ENCODE data around the gene RBPJ.

Gene RBPJ

DNA sequence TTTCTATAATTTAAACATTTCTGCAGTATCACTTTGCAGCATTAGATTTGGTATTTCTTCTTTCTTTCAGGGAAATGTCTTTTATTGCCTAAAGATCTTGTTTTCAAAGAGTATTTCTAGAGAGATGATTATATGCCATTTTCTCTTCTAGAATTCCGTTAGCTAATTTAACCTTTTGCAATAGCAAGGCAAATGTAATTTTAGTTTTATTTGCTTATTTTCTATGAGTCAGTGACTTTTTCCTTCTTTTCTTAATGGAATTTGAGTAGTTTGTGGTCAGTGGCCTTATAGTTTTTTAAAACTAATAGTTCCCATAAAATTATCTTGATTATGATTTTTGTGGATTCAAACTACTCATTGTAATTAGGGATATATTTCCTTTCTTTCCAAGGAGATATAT lies 97.3 kb downstream of the RBPJ start:
- DNase-seq (ENCODE audit: low read depth, low spot score): no peak

DNA sequence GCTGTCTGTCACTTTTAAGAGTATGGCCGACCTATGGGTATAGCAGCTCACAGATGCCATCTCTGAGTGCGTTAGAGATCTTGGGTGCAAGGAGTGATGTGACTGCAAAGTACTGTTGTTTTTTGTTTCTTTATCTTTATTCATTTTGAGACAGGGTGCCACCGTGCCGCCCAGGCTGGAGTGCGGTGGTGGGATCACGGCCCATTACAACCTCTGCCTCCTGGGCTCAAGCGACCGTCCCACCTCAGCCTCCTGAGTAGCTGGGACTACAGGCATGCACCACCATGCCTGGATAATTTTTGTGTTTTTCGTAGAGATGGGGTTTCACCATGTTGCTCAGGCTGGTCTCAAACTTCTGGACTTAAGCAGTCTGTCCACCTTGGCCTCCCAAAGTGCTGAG lies 98.0 kb downstream of the RBPJ start:
- DNase-seq (ENCODE audit: low read depth, low spot score): no peak

- no peak for DNase-seq (ENCODE audit: low read depth, low spot score)
Observed at GRCh38 chr4:26420438-26420837, 99.6 kb downstream of the RBPJ start.

DNA sequence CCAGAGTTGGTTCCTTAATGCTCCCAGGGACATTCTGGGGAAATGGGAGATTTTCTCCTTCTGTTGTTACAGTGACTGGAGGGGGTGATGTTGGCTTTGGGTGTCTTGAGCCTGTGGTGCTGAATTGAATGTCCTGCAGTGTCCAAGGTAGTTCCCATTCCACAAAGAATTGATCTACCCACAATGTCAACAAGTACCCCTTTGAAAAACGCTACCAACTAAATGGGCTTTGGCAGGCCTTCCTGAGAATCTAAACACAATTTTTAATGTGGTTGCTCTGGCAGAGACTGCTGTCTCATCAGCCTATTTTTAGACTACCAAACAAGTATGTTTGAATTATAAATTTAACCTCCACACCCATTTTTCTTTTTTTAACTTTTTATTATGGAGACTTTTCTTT lies 100.1 kb downstream of the RBPJ start:
- peak; percentile 64 for DNase-seq (ENCODE audit: low read depth, low spot score)

DNA sequence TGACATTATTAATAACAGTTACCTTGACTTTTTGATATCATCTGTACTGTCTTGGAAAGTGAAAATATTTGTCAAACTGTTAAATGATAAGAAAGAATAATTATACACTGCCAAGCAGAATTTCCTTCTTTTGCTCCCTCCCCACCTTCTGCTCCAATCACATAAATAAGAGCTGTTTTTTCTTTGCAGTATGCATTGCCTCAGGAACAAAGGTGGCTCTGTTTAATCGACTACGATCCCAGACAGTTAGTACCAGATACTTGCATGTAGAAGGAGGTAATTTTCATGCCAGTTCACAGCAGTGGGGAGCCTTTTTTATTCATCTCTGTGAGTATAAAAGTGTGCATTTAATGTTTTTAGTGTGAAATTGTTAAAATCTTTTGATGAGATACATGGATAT lies 103.3 kb downstream of the RBPJ start:
- no peak for DNase-seq (ENCODE audit: low read depth, low spot score)

DNA sequence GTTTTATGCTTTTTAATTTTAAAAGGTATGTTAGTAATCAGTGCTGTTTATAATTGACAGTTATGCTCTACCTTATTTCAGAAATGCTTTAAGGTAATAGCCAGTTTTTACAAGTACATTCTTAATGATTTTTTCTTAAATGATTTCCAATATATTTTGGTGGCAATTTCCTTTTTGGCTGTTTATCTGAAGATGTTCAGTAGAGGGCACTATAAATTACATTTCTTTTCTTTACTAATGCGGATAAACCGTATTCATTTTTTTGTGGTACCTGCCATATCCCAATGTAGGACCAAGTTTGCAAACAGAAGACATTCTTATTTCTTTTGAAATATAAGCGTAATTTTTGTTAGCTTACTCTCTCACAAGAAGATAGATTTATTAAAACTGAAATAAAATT lies 104.0 kb downstream of the RBPJ start:
- DNase-seq (ENCODE audit: low read depth, low spot score): no peak

DNA sequence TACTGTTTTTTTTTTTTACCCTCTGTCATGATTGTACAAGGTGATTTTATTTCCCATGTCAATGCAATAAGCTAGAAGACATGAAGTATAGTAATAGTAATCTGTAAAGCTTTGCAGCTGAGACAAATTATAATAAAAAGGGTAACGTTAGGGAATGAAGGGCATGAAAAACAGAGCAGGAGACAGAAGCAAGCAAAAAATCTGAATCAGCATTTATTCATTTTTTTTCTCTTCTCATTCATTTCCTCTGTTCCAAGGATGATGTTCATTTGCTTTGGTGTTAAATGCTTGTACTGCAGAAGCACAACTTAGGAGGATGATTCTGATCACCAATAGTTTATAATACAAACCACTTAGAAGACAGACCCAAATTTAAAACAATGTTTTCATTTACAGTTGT lies 105.1 kb downstream of the RBPJ start:
- DNase-seq (ENCODE audit: low read depth, low spot score): no peak

DNA sequence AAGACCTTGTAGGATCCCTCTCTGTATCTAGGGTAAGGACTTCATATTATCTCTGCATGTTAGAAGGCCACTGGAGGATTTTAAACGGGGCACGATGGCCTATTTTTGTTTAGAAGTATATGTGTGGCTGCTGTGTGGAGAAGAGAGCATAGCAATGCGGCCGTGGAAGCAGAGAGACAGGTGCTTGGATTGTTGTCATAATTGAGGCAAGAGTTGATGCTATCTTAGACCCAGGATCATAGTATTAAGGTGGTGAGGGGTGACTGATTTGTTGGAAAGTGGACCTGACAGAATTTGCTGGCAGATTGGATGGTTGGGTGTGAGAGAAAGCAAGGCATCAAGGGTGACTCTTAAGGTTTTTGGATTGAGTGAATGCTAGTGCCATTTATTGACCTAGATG lies 106.1 kb downstream of the RBPJ start:
- no peak for DNase-seq (ENCODE audit: low read depth, low spot score)

DNA sequence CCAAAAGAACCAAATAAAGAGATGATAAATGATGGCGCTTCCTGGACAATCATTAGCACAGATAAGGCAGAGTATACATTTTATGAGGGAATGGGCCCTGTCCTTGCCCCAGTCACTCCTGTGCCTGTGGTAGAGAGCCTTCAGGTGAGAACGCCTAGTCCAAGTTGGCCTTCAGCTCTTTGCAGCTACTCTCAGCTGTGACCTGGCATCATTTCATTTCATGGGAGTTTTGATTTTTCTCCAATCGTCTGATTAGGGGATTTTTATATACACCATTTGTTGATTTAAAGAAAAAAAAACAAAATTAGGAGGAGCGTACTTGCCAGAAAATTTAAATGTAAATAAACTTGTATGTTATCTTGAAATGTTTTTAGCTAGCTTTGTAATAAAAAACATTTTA lies 109.1 kb downstream of the RBPJ start:
- no peak for DNase-seq (ENCODE audit: low read depth, low spot score)

GRCh38 chr4:26431461-26432180 lies 110.8 kb downstream of the RBPJ start:
- no peak for DNase-seq (ENCODE audit: low read depth, low spot score)

- no peak for DNase-seq (ENCODE audit: low read depth, low spot score)
Observed at GRCh38 chr4:26432419-26432818, 111.6 kb downstream of the RBPJ start.

- DNase-seq (ENCODE audit: low read depth, low spot score): no peak
Observed at GRCh38 chr4:26433556-26433955, 112.7 kb downstream of the RBPJ start.

DNA sequence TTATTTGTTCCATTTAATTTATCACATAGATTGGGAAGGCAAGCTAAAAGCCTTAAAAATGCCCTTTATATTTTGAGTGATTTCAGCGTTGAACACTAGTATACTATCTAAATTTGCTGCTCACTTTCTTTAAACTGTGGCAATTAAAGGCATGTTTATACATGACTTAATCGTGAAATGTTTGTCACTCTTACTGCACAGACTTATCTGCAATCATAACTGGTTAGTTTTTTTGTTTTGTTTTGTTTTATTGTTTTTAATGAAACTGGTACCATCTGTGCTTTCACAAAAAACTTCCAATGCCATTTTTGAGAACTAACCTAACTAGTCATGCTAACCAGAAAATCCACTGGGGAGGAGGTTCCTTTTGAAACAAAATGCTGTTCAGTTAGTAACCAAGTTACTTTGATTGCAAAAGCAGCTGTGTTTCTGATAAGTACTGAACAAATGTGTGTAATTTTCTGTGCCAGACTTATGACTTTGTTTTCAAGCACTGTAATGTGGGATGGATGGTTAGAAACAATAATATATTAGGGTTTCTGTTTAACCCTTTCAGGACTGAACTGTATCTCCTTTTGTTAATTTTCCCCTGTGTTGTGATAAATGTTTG lies 113.3 kb downstream of the RBPJ start:
- DNase-seq (ENCODE audit: low read depth, low spot score): no peak

DNA sequence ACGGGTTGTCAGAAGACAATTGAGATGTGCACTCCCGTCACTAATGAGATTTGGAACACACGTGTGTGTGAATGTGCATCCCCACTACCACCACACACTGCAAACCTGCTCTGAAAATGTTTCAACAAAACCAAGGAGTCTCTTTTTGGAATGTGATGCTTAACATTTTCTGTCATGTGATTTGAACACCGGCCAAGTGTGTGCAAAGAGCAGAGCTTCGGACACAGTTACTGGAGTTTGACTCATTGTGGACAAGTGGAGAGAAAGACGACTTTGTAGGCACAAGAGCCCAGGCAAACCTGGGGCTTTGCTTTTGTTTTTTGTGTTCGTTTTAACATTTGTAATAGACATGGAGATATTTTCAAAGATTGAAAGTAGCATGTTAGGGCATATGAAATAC lies 120.3 kb downstream of the RBPJ start:
- DNase-seq (ENCODE audit: low read depth, low spot score): peak; percentile 47

- no peak for DNase-seq (ENCODE audit: low read depth, low spot score)
Observed at GRCh38 chr4:26441771-26442170, 121.0 kb downstream of the RBPJ start.

DNA sequence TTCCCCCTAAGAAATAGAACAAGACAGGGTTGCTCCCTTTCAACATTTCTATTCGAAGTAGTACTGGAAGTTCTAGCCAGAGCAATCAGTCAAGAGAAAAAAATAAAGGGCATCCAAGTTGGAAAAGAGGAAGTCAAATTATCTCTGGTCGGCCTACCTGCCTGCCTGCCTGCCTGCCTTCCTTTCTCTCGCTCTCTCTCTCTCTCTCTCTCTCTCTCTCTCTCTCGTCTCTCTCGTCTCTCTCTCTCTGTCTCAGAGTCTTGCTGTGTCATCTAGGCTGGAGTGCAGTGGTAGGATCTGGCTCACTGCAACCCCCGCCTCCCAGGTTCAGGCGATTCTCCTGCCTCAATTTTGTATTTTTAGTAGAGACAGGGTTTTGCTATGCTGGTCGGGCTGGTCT lies 126.6 kb downstream of the RBPJ start:
- no peak for DNase-seq (ENCODE audit: low read depth, low spot score)

- DNase-seq (ENCODE audit: low read depth, low spot score): no peak
Observed at GRCh38 chr4:26450418-26450817, 129.6 kb downstream of the RBPJ start.

DNA sequence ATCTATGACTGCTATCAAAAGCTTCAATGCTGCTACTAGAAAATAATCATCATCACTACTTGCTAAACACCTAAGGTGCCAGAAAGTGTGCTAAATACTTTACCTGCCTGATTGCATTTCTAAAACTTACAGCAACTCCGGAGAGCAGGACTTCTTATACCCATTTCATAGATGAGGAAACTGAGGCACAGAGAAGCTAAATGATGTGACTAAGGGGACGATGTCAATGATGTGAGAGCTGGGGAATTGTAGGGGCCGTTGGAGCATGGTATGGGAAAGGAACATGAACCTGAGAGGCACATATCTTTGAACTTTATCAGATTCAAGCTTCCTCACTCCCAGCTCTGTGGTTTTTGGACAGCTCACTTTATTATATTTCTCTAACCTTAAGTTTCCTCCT lies 130.8 kb downstream of the RBPJ start:
- no peak for DNase-seq (ENCODE audit: low read depth, low spot score)

GRCh38 chr4:26452565-26453531 lies 132.0 kb downstream of the RBPJ start:
- no peak for DNase-seq (ENCODE audit: low read depth, low spot score)

DNA sequence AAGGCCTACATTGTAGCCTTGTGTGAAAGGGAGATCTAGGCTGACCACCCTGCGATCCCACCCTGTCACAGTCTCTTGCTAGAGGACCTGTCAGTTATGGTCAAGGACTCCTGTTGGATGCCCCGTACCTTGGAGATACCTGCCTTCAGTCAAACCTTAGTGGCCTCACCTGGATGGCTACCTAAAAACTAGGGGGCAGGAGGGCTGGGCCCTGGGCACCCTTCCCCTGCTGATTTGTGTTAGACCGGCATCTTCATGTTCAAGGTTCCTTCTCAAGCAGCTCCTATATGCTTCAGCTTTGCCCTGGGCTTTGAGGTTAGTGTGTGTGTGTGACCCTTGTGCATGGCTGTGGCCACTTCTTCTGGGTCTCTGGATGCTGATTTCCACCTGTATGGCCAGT lies 134.1 kb downstream of the RBPJ start:
- DNase-seq (ENCODE audit: low read depth, low spot score): no peak

- DNase-seq (ENCODE audit: low read depth, low spot score): no peak
Observed at GRCh38 chr4:26455571-26455970, 134.8 kb downstream of the RBPJ start.

DNA sequence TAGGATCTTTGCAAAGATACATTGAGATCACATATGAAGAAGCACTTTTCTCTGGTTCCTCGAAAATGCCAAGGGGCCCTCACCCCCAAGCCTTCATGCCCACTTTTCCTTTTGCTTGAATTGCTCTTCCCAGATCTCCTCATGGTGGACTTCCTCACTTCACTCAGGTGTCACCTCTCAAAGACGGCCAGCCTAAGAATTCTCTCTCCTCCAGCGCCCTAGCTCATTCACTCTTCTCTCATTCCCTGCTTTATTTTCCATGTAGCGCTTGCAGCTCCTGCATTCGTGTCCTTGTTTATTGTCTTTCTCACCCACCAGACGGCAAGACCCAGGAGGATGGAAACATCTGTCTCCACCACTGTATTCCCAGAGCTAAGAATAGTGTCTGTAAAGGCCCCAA lies 136.6 kb downstream of the RBPJ start:
- DNase-seq (ENCODE audit: low read depth, low spot score): no peak

GRCh38 chr4:26458157-26458561 lies 137.3 kb downstream of the RBPJ start:
- peak; percentile 72 for DNase-seq (ENCODE audit: low read depth, low spot score)

Data from astrocyte of the hippocampus (primary cell).